DND-41 (cell line): ENCODE measurements around the gene KCNQ1OT1.

Source experiments
- ATAC-seq: fragments of 200-7000 bp; cut with Tn5 transposase; 3 replicates; pipeline ENCODE4 v1.9.1; 2021; ENCODE audit warnings: low read depth; ENCODE audit not compliant: insufficient read depth
- DNase-seq: peaks from one replicate; pipeline ENCODE4 v3.0.0-alpha.2; 2020
- H2AFZ ChIP-seq: 2 replicates; pipeline ENCODE4 v1.6.0; 2012; ENCODE audit warnings: low read depth, low read length
- H3K27ac ChIP-seq: 2 replicates; pipeline ENCODE4 v1.5.1; 2012; ENCODE audit warnings: low read length, inconsistent platforms
- H3K27me3 ChIP-seq: fragments of 200-600 bp; sonication (generic); 2 replicates; pipeline ENCODE4 v1.6.0; 2012; ENCODE audit warnings: low read length, mild to moderate bottlenecking, inconsistent platforms; ENCODE audit not compliant: insufficient read depth, poor library complexity
- H3K36me3 ChIP-seq: 2 replicates; pipeline ENCODE4 v1.5.1; 2012; ENCODE audit warnings: low read length, inconsistent platforms; ENCODE audit not compliant: insufficient read depth
- H3K4me1 ChIP-seq: 2 replicates; pipeline ENCODE4 v1.5.1; 2012; ENCODE audit warnings: mild to moderate bottlenecking, low read length; ENCODE audit not compliant: insufficient read depth
- H3K4me2 ChIP-seq: 2 replicates; pipeline ENCODE4 v1.6.0; 2012; ENCODE audit warnings: mild to moderate bottlenecking, moderate library complexity, low read length, inconsistent platforms; ENCODE audit not compliant: insufficient read depth
- H3K4me3 ChIP-seq, 2 experiments: fragments of 200-600 bp in 1 of 2; shearing (Covaris generic) in 1 of 2; 2 replicates each; pipeline ENCODE4 v1.5.1; 2012 to 2016; ENCODE audit warnings: inconsistent platforms in 2 of 2, low read length in 2 of 2, mild to moderate bottlenecking in 2 of 2, low read depth in 1 of 2, moderate library complexity in 1 of 2
- H3K79me2 ChIP-seq: 2 replicates; pipeline ENCODE4 v1.6.0; 2012; ENCODE audit warnings: low read length, inconsistent platforms; ENCODE audit not compliant: insufficient read depth
- H3K9ac ChIP-seq: 2 replicates; pipeline ENCODE4 v1.6.0; 2012; ENCODE audit warnings: low read depth, mild to moderate bottlenecking, inconsistent platforms, low read length, moderate library complexity
- H3K9me3 ChIP-seq: 2 replicates; pipeline ENCODE4 v1.5.1; 2012; ENCODE audit warnings: low read length, moderate library complexity, mild to moderate bottlenecking, inconsistent platforms; ENCODE audit not compliant: insufficient read depth, severe bottlenecking
- H4K20me1 ChIP-seq: 2 replicates; pipeline ENCODE4 v1.6.0; 2012; ENCODE audit warnings: low read length; ENCODE audit not compliant: insufficient read depth
- CTCF ChIP-seq: IDR thresholded peaks from 2 replicates; pipeline ENCODE4 v1.5.1; 2012; ENCODE audit warnings: borderline replicate concordance, low read length, moderate library complexity, mild to moderate bottlenecking; ENCODE audit not compliant: poor library complexity, severe bottlenecking; ENCODE audit errors: extremely low read depth
- EZH2 ChIP-seq: IDR thresholded peaks from 3 replicates; pipeline ENCODE4 v1.6.1; 2012; ENCODE audit warnings: borderline replicate concordance, low read depth, mild to moderate bottlenecking, moderate library complexity, low read length, inconsistent platforms; ENCODE audit not compliant: severe bottlenecking

The KCNQ1OT1 gene

GRCh38 chr11:2666401-2666741 is 33.4 kb downstream of the KCNQ1OT1 start:
- H3K79me2 ChIP-seq: no peaks in the 10 kb centered on the region
- DNase-seq (no peak), ATAC-seq (no peak)
- 0 out of 2 replicates have a peak, but pooled peaks cover 3% of the 10 kb centered on the region for H4K20me1 ChIP-seq
- H2AFZ ChIP-seq: no peak overlapping the region
- H3K36me3 ChIP-seq: no peaks in the 10 kb centered on the region
- H3K27me3 ChIP-seq: no peaks in the 10 kb centered on the region
- no peaks in the 10 kb centered on the region for H3K4me1 ChIP-seq
- TF ChIP-seq EZH2 (no peak), CTCF (no peak)
- no peak overlapping the region for H3K27ac ChIP-seq
- no peaks in the 10 kb centered on the region for H3K9me3 ChIP-seq
- no peak overlapping the region for H3K4me3 ChIP-seq
- no peak overlapping the region for H3K4me2 ChIP-seq
- H3K9ac ChIP-seq: no peak overlapping the region

GRCh38 chr11:2665526-2666400 is 34.0 kb downstream of the KCNQ1OT1 start:
- H4K20me1 ChIP-seq: 0 out of 2 replicates have a peak, but pooled peaks cover 3% of the 10 kb centered on the region
- no peaks in the 10 kb centered on the region for H3K4me1 ChIP-seq
- no peaks in the 10 kb centered on the region for H3K36me3 ChIP-seq
- ATAC-seq: no peak
- H2AFZ ChIP-seq: no peak overlapping the region
- no peak overlapping the region for H3K4me3 ChIP-seq
- no peaks in the 10 kb centered on the region for H3K79me2 ChIP-seq
- H3K4me2 ChIP-seq: no peak overlapping the region
- TF ChIP-seq EZH2 (no peak), CTCF (no peak)
- no peak overlapping the region for H3K27ac ChIP-seq
- no peak overlapping the region for H3K9ac ChIP-seq
- H3K27me3 ChIP-seq: no peaks in the 10 kb centered on the region
- no peak for DNase-seq
- H3K9me3 ChIP-seq: peaks cover 4% of the 10 kb centered on the region

- Histone ChIP-seq H4K20me1 (0 out of 2 replicates have a peak, but pooled peaks cover 3% of the 10 kb centered on the region), H3K36me3 (no peaks in the 10 kb centered on the region), H3K27me3 (peaks cover 3% of the 10 kb centered on the region), H3K4me1 (no peaks in the 10 kb centered on the region), H2AFZ (no peak overlapping the region), H3K9ac (no peak overlapping the region), H3K4me2 (no peak overlapping the region), H3K27ac (no peak overlapping the region), H3K9me3 (peaks cover 8% of the 10 kb centered on the region), H3K79me2 (no peaks in the 10 kb centered on the region), H3K4me3 (no peak overlapping the region)
- TF ChIP-seq EZH2 (no peak), CTCF (no peak)
- DNase-seq: no peak
- ATAC-seq: no peak
These were observed 34.8 kb downstream of the KCNQ1OT1 start for GRCh38 chr11:2664791-2665525.
